Breast epithelium (tissue), 4 donors: ENCODE measurements around the gene TENM3. TPM values are rescaled to one million over a fixed set of nuclear protein-coding genes. Genes with fewer than 3 reads are reported as not detected.

Source experiments
- DNase-seq, 2 donors: peaks; one replicate each; pipeline ENCODE4 v3.0.0-alpha.2; 2019; ENCODE audit warnings: low spot score in 2 of 2
- H3K27ac ChIP-seq, 2 donors: fragments of 200-600 bp; sonication (generic) in 1 of 2; one replicate each; pipeline ENCODE4 v1.5.1; 2016 to 2019; ENCODE audit warnings: mild to moderate bottlenecking in 1 of 2
- H3K27me3 ChIP-seq, 2 donors: fragments of 200-600 bp; sonication (generic) in 1 of 2; one replicate each; pipeline versions ENCODE4 v1.5.1 to v1.6.0; 2017 to 2019; ENCODE audit warnings: control low read depth in 1 of 2, mild to moderate bottlenecking in 1 of 2
- H3K36me3 ChIP-seq: fragments of 200-600 bp; one replicate; pipeline ENCODE4 v1.5.1; 2019
- H3K4me1 ChIP-seq, 2 donors: fragments of 200-600 bp; sonication (generic); one replicate each; pipeline ENCODE4 v1.5.1; 2016 to 2019; ENCODE audit warnings: control low read depth in 1 of 2
- H3K4me3 ChIP-seq, 3 donors: fragments of 200-600 bp; sonication (generic); 1 replicate in 2 of 3; 2 replicates in 1 of 3; pipeline ENCODE4 v1.5.1; 2016 to 2019; ENCODE audit warnings: mild to moderate bottlenecking in 3 of 3, moderate library complexity in 2 of 3
- H3K9me3 ChIP-seq, 2 donors: fragments of 200-600 bp; sonication (generic) in 1 of 2; one replicate each; pipeline ENCODE4 v1.5.1; 2016 to 2019; ENCODE audit warnings: control low read depth in 1 of 2
- POLR2A ChIP-seq: fragments of 450-650 bp; IDR thresholded peaks from one replicate; pipeline ENCODE4 v1.6.1; 2016; ENCODE audit warnings: antibody characterized with exemption, mild to moderate bottlenecking, moderate library complexity
- POLR2AphosphoS5 ChIP-seq, 3 donors: sonication (generic); formaldehyde crosslinking; IDR thresholded peaks; one replicate each; pipeline ENCODE4 v1.6.1; 2017; ENCODE audit warnings: antibody characterized with exemption in 3 of 3
- intact Hi-C: fragments of 100-400 bp; cut with DNase I; formaldehyde crosslinking; loops from one replicate; pipeline ENCODE4 v1.15.1; 2023; ENCODE audit warnings: low total_unique reads
- total RNA-seq, 3 donors: library from RNA; depleted of rRNA; stranded (reverse); fragments of >200 nt; gene quantifications; one replicate each; pipeline ENCODE4 v1.1.0, GENCODE V29; 2016
- TF ChIP-seq, protein P1 (sequence below), 3 donors: fragments of 450-650 bp; IDR thresholded peaks; one replicate each; pipeline ENCODE4 v1.5.1; 2016 to 2017; ENCODE audit warnings: antibody characterized with exemption in 3 of 3, mild to moderate bottlenecking in 3 of 3, moderate library complexity in 3 of 3

Gene TENM3
- total RNA-seq, 3 donors from 2014 or later: 4.6 to 30.6 (median 8.8) TPM

DNA sequence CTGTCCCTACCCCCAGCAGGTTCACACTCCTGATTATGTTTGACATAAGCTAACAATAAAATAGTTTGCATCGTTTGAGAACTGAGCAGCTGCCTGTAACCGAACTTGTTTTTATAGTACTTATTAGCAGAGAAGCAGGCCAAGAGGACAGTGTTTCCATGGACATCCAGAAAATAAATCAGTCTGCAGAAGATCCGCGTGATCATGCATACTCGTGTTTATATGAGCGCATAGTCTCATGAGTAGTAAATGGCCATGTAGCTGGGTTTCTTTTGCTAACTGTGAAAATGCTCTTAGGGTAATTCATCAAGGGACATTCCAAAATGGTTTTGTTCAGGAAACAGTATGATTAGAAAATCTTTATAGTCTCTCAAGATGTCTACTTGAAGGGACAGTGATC lies 384.8 kb downstream of the TENM3 start:
- Histone ChIP-seq H3K27me3 (no peaks in the 10 kb centered on the region), H3K36me3 (no peaks in the 10 kb centered on the region), H3K9me3 (no peaks in the 10 kb centered on the region), H3K4me1 (no peaks in the 10 kb centered on the region), H3K27ac (no peak overlapping the region), H3K4me3 (no peak overlapping the region)
- TF ChIP-seq, protein P1, sequence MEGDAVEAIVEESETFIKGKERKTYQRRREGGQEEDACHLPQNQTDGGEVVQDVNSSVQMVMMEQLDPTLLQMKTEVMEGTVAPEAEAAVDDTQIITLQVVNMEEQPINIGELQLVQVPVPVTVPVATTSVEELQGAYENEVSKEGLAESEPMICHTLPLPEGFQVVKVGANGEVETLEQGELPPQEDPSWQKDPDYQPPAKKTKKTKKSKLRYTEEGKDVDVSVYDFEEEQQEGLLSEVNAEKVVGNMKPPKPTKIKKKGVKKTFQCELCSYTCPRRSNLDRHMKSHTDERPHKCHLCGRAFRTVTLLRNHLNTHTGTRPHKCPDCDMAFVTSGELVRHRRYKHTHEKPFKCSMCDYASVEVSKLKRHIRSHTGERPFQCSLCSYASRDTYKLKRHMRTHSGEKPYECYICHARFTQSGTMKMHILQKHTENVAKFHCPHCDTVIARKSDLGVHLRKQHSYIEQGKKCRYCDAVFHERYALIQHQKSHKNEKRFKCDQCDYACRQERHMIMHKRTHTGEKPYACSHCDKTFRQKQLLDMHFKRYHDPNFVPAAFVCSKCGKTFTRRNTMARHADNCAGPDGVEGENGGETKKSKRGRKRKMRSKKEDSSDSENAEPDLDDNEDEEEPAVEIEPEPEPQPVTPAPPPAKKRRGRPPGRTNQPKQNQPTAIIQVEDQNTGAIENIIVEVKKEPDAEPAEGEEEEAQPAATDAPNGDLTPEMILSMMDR (IDR thresholded peaks at IDR 0.05): no peak
- TF ChIP-seq POLR2AphosphoS5 (IDR thresholded peaks at IDR 0.05) (no peak), POLR2A (no peak)
- no peak for DNase-seq
- intact Hi-C loops: no loop called here

DNA sequence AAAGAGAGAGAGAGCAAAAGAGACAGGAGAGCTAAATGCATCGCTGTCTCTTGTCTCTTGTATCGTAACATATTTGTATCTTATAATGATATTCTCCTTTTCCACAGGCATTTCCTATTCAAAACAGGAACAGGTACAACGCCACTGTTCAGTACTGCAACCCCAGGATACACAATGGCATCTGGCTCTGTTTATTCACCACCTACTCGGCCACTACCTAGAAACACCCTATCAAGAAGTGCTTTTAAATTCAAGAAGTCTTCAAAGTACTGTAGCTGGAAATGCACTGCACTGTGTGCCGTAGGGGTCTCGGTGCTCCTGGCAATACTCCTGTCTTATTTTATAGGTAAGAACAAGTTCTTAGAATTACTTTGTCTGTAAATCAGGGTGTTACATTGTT lies 385.3 kb downstream of the TENM3 start:
- TF ChIP-seq, protein P1 (IDR thresholded peaks at IDR 0.05): no peak
- no peak for TF ChIP-seq POLR2A
- TF ChIP-seq POLR2AphosphoS5 (IDR thresholded peaks at IDR 0.05): no peak
- no peaks in the 10 kb centered on the region for H3K9me3 ChIP-seq
- H3K4me1 ChIP-seq: no peaks in the 10 kb centered on the region
- DNase-seq: no peak
- intact Hi-C loops: no loop called here
- no peaks in the 10 kb centered on the region for H3K36me3 ChIP-seq
- H3K4me3 ChIP-seq: no peak overlapping the region
- H3K27ac ChIP-seq: no peak overlapping the region
- H3K27me3 ChIP-seq: no peaks in the 10 kb centered on the region

DNA sequence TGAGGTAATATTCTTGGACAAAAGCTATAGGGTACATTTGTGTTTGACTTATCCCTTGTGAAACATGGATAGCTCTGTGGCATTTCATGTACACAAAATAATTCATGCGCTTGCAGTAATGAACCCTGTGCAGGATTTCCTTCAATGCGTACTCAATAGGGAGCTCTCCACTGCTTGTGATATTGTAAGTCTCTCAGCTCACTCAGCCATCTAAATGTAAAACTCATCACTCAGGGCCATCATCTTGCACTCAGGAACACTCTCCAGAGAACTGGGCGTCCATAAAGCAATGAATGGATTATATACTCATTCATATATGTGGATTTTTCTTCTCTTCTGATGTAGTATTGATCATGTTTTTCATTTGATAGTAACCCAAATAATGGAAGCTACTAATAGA lies 385.9 kb downstream of the TENM3 start:
- Histone ChIP-seq H3K27me3 (no peaks in the 10 kb centered on the region), H3K4me1 (no peaks in the 10 kb centered on the region), H3K9me3 (no peaks in the 10 kb centered on the region), H3K4me3 (no peak overlapping the region), H3K36me3 (no peaks in the 10 kb centered on the region), H3K27ac (no peak overlapping the region)
- DNase-seq: no peak
- intact Hi-C loops: no loop called here
- TF ChIP-seq, protein P1 (IDR thresholded peaks at IDR 0.05): no peak
- no peak for TF ChIP-seq POLR2A
- TF ChIP-seq POLR2AphosphoS5 (IDR thresholded peaks at IDR 0.05): no peak

DNA sequence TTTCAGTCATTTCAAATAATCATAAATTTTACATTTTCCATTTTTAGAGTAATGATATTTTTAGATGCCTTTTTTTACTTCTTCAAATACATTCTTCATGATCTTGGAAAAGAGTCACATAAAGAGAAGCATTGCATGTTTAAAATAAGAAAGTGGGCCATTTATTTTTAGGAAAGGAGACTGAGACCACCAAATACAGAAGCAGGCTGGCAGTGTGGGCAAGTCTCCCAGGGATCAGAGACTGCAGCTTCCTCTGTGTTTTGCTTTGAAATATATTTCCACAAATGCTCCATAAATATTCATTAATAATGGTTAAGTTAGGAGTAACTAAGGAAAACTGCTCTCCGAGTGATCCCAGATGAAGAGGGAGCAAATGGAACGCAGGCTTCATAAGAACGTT lies 397.3 kb downstream of the TENM3 start:
- no peak overlapping the region for H3K27ac ChIP-seq
- TF ChIP-seq POLR2AphosphoS5 (IDR thresholded peaks at IDR 0.05) (no peak), POLR2A (no peak)
- TF ChIP-seq, protein P1 (IDR thresholded peaks at IDR 0.05): no peak
- no peak overlapping the region for H3K4me3 ChIP-seq
- intact Hi-C loops: loop anchor here (5.0 kb wide), 1 partner anchor 518 kb away; no protein-coding TSS in a partner anchor
- peaks cover 2 to 4% of the 10 kb centered on the region in 2 donors for H3K9me3 ChIP-seq
- no peaks in the 10 kb centered on the region for H3K4me1 ChIP-seq
- no peak for DNase-seq
- no peaks in the 10 kb centered on the region for H3K27me3 ChIP-seq
- H3K36me3 ChIP-seq: no peaks in the 10 kb centered on the region

DNA sequence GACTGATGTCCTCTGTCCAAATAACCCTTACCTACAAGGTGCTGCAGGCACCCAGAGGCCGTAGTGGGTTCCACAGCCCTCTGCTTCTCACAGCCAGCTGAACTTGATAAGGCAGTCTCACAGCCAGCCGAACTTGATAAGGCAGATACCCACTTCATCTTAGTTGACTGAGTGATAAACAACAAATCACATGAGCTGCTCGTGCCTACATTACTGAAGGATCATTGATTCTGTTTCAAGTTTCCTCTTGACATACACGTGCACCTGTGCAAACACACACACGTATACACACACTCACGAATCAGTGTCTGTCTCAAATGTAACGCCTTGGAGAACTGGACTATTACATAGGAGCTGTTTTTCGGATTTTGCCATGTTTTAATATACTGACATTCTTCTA lies 397.7 kb downstream of the TENM3 start:
- DNase-seq: no peak
- TF ChIP-seq, protein P1 (IDR thresholded peaks at IDR 0.05): no peak
- TF ChIP-seq POLR2AphosphoS5 (IDR thresholded peaks at IDR 0.05) (no peak), POLR2A (no peak)
- no peaks in the 10 kb centered on the region for H3K4me1 ChIP-seq
- peaks cover 6 to 8% of the 10 kb centered on the region in 2 donors for H3K9me3 ChIP-seq
- no peak overlapping the region for H3K27ac ChIP-seq
- H3K27me3 ChIP-seq: no peaks in the 10 kb centered on the region
- H3K4me3 ChIP-seq: no peak overlapping the region
- H3K36me3 ChIP-seq: no peaks in the 10 kb centered on the region
- intact Hi-C loops: loop anchor here (5.0 kb wide), 1 partner anchor 519 kb away; no protein-coding TSS in a partner anchor
